BLaER1 treated with 17β-estradiol and CSF1 and Interleukin-3, amounts not matched to agents 10 nM and 100 nM (cell line): ENCODE results near the gene SH3RF1.

Experiments
- H3K27ac ChIP-seq, 11 experiments: shearing (Covaris generic); formaldehyde crosslinking; 2 replicates each; pipeline ENCODE4 v1.8.1; 2022
- H3K27me3 ChIP-seq, 11 experiments: shearing (Covaris generic); formaldehyde crosslinking; 2 replicates each; pipeline ENCODE4 v1.8.1; 2022
- H3K36me3 ChIP-seq, 11 experiments: shearing (Covaris generic); formaldehyde crosslinking; 2 replicates each; pipeline ENCODE4 v1.8.1; 2022
- H3K4me1 ChIP-seq, 10 experiments: shearing (Covaris generic); formaldehyde crosslinking; 2 replicates each; pipeline ENCODE4 v1.8.1; 2022
- H3K4me2 ChIP-seq, 11 experiments: shearing (Covaris generic); formaldehyde crosslinking; 2 replicates each; pipeline ENCODE4 v1.8.1; 2022
- H3K4me3 ChIP-seq, 10 experiments: shearing (Covaris generic); formaldehyde crosslinking; 2 replicates each; pipeline ENCODE4 v1.8.1; 2022
- H3K9ac ChIP-seq, 11 experiments: shearing (Covaris generic); formaldehyde crosslinking; 2 replicates each; pipeline ENCODE4 v1.8.1; 2022
- H3K9me3 ChIP-seq, 11 experiments: shearing (Covaris generic); formaldehyde crosslinking; replicated peaks in 1 of 11; 2 replicates each; pipeline ENCODE4 v1.8.1; 2022
- H4K20me1 ChIP-seq, 11 experiments: shearing (Covaris generic); formaldehyde crosslinking; 2 replicates each; pipeline ENCODE4 v1.8.1; 2022
- Cebpa-rat ChIP-seq, 11 experiments: shearing (Covaris generic); IDR thresholded peaks; 2 replicates each; pipeline ENCODE4 v1.8.1; 2022

SH3RF1 gene

DNA sequence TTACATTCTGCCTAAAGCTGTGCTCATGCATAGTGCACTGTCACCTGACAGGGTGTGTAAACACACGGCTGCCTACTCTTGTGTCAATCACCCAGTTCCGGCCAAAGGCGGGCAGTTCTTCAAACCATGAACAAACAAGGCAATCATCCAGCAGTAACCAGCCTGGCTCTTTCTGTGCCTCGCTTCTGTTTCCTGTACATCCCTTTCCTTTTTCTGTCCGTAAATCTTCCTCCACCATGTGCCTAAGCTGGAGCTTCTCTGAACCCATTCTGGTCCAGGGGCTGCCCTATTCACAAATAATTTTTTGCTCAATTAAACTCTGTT, 199.9 kb downstream of the SH3RF1 start:
- peak overlapping the region; percentile 38 to 67 (median 62); a peak in 20 of 22 replicates for H3K4me2 ChIP-seq
- no peaks in the 10 kb centered on the region for H4K20me1 ChIP-seq
- H3K9me3 ChIP-seq: no peaks in the 10 kb centered on the region
- no peak overlapping the region for H3K4me3 ChIP-seq
- peaks cover 20 to 27% (median 22%) of the 10 kb centered on the region in 10 experiments for H3K4me1 ChIP-seq
- H3K27me3 ChIP-seq: no peaks in the 10 kb centered on the region
- H3K9ac ChIP-seq: no peak overlapping the region
- H3K36me3 ChIP-seq: no peaks in the 10 kb centered on the region
- TF ChIP-seq Cebpa-rat (IDR thresholded peaks at IDR 0.05): no peak
- H3K27ac ChIP-seq: peak overlapping the region in 3 of 11 experiments; percentile 14 to 39 (median 20); a peak in 5 of 22 replicates

DNA sequence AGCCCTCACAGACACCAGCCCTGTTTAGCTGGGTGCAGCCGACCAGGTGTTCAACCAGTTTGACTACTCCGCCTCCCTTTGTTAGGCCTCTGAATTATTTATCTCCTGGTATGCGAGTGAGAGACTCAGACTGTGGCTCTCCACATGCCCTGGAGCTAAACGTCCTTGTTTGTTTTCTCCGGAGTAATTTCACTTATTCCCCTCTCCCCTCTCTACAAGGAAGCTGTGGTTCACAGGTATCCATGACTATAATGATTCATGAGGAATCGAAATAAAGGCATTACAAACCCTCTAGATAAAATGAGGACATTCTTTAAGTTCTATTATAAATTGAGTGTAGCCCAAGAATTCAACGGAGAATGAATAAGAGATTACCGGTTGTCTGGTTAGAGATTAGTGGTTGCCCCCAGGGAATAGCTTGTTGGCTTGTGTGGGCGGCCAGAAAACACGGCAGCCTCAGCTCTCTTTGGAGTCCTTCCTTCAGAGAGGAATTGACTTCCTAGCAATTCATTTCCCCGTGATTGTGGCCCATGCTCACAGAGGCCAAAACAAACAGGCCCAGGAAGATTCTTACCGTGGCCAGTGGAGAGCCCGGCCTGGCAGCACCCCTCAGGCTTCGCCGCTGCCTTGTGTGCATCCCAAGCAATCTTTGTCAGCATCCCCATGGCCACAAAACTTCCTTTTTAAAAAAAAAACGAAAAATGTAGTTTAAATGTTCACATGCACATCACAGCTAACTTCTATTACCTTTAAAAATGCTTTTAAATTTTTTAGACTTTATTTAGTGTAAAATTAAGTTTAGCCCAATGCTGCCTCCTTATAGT, 200.5 kb downstream of the SH3RF1 start:
- peak overlapping the region in 4 of 11 experiments; percentile 14 to 39 (median 30); a peak in 6 of 22 replicates for H3K27ac ChIP-seq
- H3K9ac ChIP-seq: peak overlapping the region in 1 of 11 experiments; percentile 30; a peak in 2 of 22 replicates

DNA sequence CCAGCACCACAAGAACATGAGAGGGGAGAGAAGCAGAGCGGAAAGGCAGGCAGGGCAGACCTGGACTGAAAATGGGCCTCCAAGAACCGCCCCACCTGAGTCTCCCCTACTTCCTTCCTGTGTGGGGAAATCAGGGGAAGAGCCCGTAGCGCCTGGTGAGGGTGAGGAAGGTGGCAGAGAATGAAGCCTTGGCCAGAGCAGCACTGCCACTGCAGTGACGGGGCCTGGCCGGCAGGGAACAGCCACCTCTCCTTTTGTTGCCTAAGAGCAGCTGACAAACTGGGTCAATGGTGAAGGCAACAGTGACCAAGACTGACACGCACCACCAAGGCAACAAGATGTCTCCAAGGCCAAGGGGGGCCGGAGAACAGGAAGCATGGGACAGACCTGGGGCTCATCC, 202.3 kb downstream of the SH3RF1 start:
- Histone ChIP-seq H3K9ac (no peak overlapping the region), H3K36me3 (no peaks in the 10 kb centered on the region), H3K27ac (0 out of 22 replicates have a peak overlapping the region, but pooled peaks of 1 of the 11 experiments have one; percentile 10), H4K20me1 (no peaks in the 10 kb centered on the region), H3K4me3 (no peak overlapping the region), H3K27me3 (no peaks in the 10 kb centered on the region), H3K4me1 (peaks cover 20 to 27% (median 22%) of the 10 kb centered on the region in 10 experiments), H3K4me2 (peak overlapping the region; percentile 6 to 62 (median 45); a peak in 18 of 22 replicates), H3K9me3 (no peaks in the 10 kb centered on the region)
- no peak for TF ChIP-seq Cebpa-rat (IDR thresholded peaks at IDR 0.05)

More for the DNA sequence above, 200.5 kb downstream of the SH3RF1 start:
- no peaks in the 10 kb centered on the region for H3K36me3 ChIP-seq
- no peak overlapping the region for H3K4me3 ChIP-seq
- no peak for TF ChIP-seq Cebpa-rat (IDR thresholded peaks at IDR 0.05)
- H3K27me3 ChIP-seq: no peaks in the 10 kb centered on the region
- no peaks in the 10 kb centered on the region for H4K20me1 ChIP-seq
- H3K4me2 ChIP-seq: peak overlapping the region; percentile 38 to 67 (median 62)
- H3K4me1 ChIP-seq: peaks cover 20 to 27% (median 22%) of the 10 kb centered on the region in 10 experiments
- H3K9me3 ChIP-seq: no peaks in the 10 kb centered on the region

DNA sequence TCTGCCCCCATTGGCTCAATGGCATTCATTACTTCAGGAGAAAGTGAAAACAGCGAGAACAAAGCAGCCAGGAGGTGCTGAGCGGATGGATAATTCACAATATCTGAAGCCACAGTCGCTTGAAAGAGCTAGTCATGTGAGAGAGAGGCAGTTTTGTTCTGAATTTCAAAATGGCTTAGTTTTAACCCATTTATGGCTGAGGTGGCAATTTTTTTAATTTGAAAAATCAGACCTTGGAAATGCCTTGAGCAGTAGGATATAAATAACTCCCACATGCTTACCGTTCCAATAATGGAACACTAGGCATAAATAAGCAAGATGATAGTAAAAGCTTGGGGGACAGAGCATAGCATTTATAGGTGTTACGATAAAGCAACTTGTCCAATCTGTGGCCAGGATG, 203.8 kb downstream of the SH3RF1 start:
- Histone ChIP-seq H3K36me3 (no peaks in the 10 kb centered on the region), H3K9me3 (no peaks in the 10 kb centered on the region), H3K27ac (no peak overlapping the region), H3K4me3 (no peak overlapping the region), H3K9ac (no peak overlapping the region), H4K20me1 (no peaks in the 10 kb centered on the region), H3K4me1 (peaks cover 20 to 27% (median 22%) of the 10 kb centered on the region in 10 experiments), H3K4me2 (no peak overlapping the region), H3K27me3 (no peaks in the 10 kb centered on the region)
- TF ChIP-seq Cebpa-rat (IDR thresholded peaks at IDR 0.05): no peak

DNA sequence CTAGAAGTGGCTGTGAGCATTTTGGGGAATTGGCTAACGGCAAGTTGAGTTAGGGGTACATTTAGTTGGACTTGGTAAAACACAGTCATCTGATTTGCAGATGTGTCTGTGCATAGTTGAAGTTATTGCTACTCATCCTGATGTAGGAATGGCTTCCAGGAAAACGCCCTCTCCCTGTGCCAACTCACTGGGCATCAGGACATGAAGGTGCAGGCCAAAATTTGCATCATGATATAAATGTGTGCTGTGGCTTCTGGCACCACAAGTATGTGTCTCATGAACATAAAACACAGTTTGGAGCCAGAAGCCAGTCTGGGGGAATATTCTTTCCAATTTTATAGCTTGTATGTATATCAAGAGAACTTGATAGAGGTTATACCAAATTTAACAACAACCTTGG, 206.5 kb downstream of the SH3RF1 start:
- Histone ChIP-seq H3K36me3 (no peaks in the 10 kb centered on the region), H3K4me1 (peaks cover 9 to 25% (median 16%) of the 10 kb centered on the region in 10 experiments), H3K4me3 (no peak overlapping the region), H3K27ac (no peak overlapping the region), H3K4me2 (no peak overlapping the region), H3K27me3 (no peaks in the 10 kb centered on the region), H3K9me3 (no peaks in the 10 kb centered on the region), H3K9ac (no peak overlapping the region), H4K20me1 (no peaks in the 10 kb centered on the region)
- no peak for TF ChIP-seq Cebpa-rat (IDR thresholded peaks at IDR 0.05)

DNA sequence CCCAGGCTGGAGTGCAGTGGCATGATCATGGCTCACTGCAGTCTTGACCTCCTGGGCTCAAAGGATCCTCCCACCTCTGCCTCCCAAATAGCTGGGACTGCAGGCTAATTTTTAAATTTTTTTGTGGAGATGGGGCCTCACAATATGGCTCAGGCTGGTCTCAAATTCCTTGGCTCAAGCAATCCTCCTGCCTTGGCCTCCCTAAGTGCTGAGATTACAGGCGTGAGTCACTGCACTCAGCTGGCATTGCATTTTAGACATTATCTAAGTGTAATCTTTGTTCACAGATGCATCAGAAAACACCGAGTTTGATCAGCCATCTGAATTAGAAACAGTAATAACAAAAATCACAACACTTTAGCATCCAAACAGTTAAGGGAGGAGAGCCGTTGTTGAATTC, 207.3 kb downstream of the SH3RF1 start:
- Histone ChIP-seq H3K4me2 (no peak overlapping the region), H3K9ac (no peak overlapping the region), H3K27ac (no peak overlapping the region), H4K20me1 (no peaks in the 10 kb centered on the region), H3K27me3 (no peaks in the 10 kb centered on the region), H3K4me1 (peaks cover 8 to 31% (median 13%) of the 10 kb centered on the region in 10 experiments), H3K36me3 (no peaks in the 10 kb centered on the region), H3K9me3 (no peaks in the 10 kb centered on the region), H3K4me3 (no peak overlapping the region)
- TF ChIP-seq Cebpa-rat (IDR thresholded peaks at IDR 0.05): no peak

DNA sequence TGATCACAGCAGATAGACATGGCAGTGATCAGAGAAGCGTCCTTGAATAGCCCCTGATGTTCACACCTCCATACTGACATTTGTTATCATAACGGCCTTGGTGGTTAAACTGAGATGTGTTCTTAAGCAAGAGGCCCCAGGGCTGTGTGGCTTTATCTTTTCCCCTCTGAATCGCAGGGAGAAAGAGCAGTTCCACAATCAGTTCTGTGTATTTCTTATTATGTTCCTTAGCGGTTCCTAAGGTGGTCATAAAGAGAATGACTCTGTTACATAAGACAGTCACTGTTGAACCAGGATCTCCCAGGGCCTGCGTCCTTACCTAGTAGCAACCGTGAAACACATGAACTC, 207.9 kb downstream of the SH3RF1 start:
- TF ChIP-seq Cebpa-rat (IDR thresholded peaks at IDR 0.05): no peak

DNA sequence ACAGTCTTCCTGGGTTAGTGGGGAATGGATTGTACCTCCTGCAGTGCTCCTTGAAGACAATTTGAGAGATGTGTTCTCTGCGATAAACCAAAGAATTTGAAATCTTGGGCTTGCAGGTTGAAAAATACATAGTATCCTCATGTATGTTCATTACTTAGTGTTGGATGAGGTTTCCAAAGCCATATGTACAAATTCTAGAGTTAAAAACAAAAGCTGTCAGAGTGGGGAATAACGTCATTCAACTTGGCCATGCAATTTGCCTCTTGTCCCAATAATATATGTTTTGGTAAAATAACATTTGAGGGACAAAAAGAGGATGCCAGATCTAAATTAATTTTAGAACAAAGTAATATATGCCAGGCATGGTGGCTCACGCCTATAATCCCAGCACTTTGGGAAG, 209.4 kb downstream of the SH3RF1 start:
- TF ChIP-seq Cebpa-rat (IDR thresholded peaks at IDR 0.05): no peak
- Histone ChIP-seq H3K27me3 (no peaks in the 10 kb centered on the region), H3K4me2 (no peak overlapping the region), H3K4me1 (peaks cover 4 to 45% (median 9%) of the 10 kb centered on the region in 10 experiments; a peak in 15 of 20 replicates), H3K36me3 (no peaks in the 10 kb centered on the region), H3K4me3 (no peak overlapping the region), H3K9me3 (no peaks in the 10 kb centered on the region), H4K20me1 (no peaks in the 10 kb centered on the region), H3K27ac (no peak overlapping the region), H3K9ac (no peak overlapping the region)

More for the DNA sequence above, 207.9 kb downstream of the SH3RF1 start:
- no peaks in the 10 kb centered on the region for H3K9me3 ChIP-seq
- H3K36me3 ChIP-seq: no peaks in the 10 kb centered on the region
- no peak overlapping the region for H3K4me3 ChIP-seq
- no peak overlapping the region for H3K4me2 ChIP-seq
- no peaks in the 10 kb centered on the region for H4K20me1 ChIP-seq
- no peak overlapping the region for H3K9ac ChIP-seq
- H3K27ac ChIP-seq: no peak overlapping the region
- H3K27me3 ChIP-seq: no peaks in the 10 kb centered on the region
- peaks cover 4 to 31% (median 9%) of the 10 kb centered on the region in 10 experiments; a peak in 15 of 20 replicates for H3K4me1 ChIP-seq

DNA sequence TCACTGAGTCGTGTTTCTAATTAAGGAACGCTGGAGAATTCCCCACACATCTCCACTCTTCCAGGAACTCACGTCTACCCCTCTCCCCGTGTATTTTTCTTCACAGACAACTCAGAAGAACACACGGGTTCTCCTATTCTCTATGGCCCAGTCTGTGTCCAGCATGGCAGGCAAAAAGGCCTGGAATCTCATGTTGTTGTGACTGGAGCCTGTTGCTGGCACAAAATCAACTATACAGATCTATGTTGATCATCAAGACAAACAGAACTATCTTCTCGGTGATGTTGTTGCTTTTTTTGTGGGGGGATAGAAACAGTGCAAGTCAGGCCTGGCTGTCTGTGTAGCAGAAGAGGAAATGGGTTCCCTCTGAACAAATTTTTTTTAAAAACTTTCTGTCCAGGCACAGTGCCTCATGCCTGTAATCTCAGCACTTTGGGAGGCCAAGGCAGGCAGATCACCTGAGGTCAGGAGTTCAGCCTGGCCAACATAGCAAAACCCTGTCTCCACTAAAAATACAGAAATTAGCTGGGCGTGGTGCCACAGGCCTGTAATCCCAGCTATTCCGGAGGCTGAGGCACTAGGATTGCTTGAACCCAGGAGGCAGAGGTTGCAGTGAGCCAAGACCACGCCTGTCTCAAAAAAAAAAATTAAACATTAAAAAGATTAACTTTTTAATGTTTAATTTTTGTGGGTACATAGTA, 210.2 kb downstream of the SH3RF1 start:
- Histone ChIP-seq H3K9me3 (no peaks in the 10 kb centered on the region), H4K20me1 (no peaks in the 10 kb centered on the region), H3K27ac (no peak overlapping the region), H3K36me3 (no peaks in the 10 kb centered on the region), H3K27me3 (no peaks in the 10 kb centered on the region), H3K9ac (no peak overlapping the region), H3K4me3 (no peak overlapping the region), H3K4me1 (peaks cover 4 to 52% (median 9%) of the 10 kb centered on the region in 10 experiments; a peak in 15 of 20 replicates), H3K4me2 (peak overlapping the region in 3 of 11 experiments; percentile 10 to 27 (median 10); a peak in 2 of 22 replicates)
- no peak for TF ChIP-seq Cebpa-rat (IDR thresholded peaks at IDR 0.05)
